HepG2 (cell line): ENCODE data around the gene CXADR. TPM values are rescaled to one million over a fixed set of nuclear protein-coding genes. Genes with fewer than 3 reads are reported as not detected.

Experiments
- ATAC-seq: fragments of 200-7000 bp; cut with Tn5 transposase; 3 replicates; pipeline ENCODE4 v1.9.1; 2020; ENCODE audit warnings: mild to moderate bottlenecking, moderate library complexity
- BruUV-seq: library from RNA; stranded (reverse); fragments of 400-500 nt; replicated peaks from 2 replicates; lab custom pipeline; 2021; lab: Mats Ljungman, UMichigan
- CTCF ChIA-PET: fragments of 300-600 bp; formaldehyde crosslinking; extraction: SDS; loops from one replicate; lab custom pipeline; 2021; ENCODE audit warnings: low total read pairs, inconsistent platforms, low intra/inter-chr PET ratio; lab: Yijun Ruan, JAX
- POLR2A ChIA-PET: fragments of 350-600 bp; sonication (Branson Sonifier 250); formaldehyde crosslinking; loops from one replicate; lab custom pipeline; 2020; ENCODE audit warnings: antibody characterized with exemption, inconsistent platforms; lab: Yijun Ruan, JAX
- DNase-seq: peaks from one replicate; pipeline ENCODE4 v3.0.0-alpha.2; 2015; ENCODE audit warnings: low spot score
- FAIRE-seq: peaks from 3 replicates; lab custom pipeline; 2011; peaks lifted over from hg19 to GRCh38; lab: Jason Lieb, UNC
- H2AFZ ChIP-seq: one replicate; pipeline ENCODE4 v1.6.1; 2011; ENCODE audit warnings: low read length, inconsistent platforms
- H3K27ac ChIP-seq: fragments of 300-600 bp; 3 replicates; pipeline ENCODE4 v1.8.0; 2011; ENCODE audit warnings: mixed run types, mild to moderate bottlenecking, mixed read lengths, low read length, inconsistent platforms; ENCODE audit not compliant: insufficient read depth; ENCODE audit errors: extremely low read length
- H3K27me3 ChIP-seq, 2 experiments: fragments of 200-600 bp in 1 of 2; 2 replicates in 1 of 2; 3 replicates in 1 of 2; pipeline versions ENCODE4 v1.6.0 to v1.8.0; 2011; ENCODE audit warnings: low read length in 2 of 2, mild to moderate bottlenecking in 2 of 2, moderate library complexity in 2 of 2, inconsistent platforms in 1 of 2; ENCODE audit not compliant: insufficient read depth in 2 of 2, control insufficient read depth in 1 of 2
- H3K36me3 ChIP-seq, 2 experiments: fragments of 200-600 bp in 1 of 2; replicated peaks in 1 of 2; 2 replicates in 1 of 2; 3 replicates in 1 of 2; pipeline versions ENCODE4 v1.5.1 to v1.8.0; 2011; ENCODE audit warnings: low read length in 2 of 2, inconsistent platforms in 1 of 2; ENCODE audit not compliant: insufficient read depth in 2 of 2, control insufficient read depth in 1 of 2
- H3K4me1 ChIP-seq: 2 replicates; pipeline ENCODE4 v1.5.1; 2012; ENCODE audit warnings: low read length, inconsistent platforms; ENCODE audit not compliant: insufficient read depth
- H3K4me2 ChIP-seq: 2 replicates; pipeline ENCODE4 v1.6.0; 2011; ENCODE audit warnings: low read depth, low read length, inconsistent platforms
- H3K4me3 ChIP-seq, 3 experiments: fragments of 200-600 bp in 1 of 3; sonication (generic), shearing (Covaris generic) in 1 of 3; replicated peaks in 1 of 3; 2 replicates each; pipeline ENCODE4 v1.5.1; 2011 to 2016; ENCODE audit warnings: low read length in 3 of 3, inconsistent platforms in 2 of 3, low read depth in 2 of 3, mild to moderate bottlenecking in 2 of 3, control low read depth in 1 of 3, mixed read lengths in 1 of 3; ENCODE audit not compliant: insufficient read depth in 1 of 3
- H3K79me2 ChIP-seq: one replicate; pipeline ENCODE4 v1.6.1; 2011; ENCODE audit warnings: low read length, inconsistent platforms; ENCODE audit not compliant: insufficient read depth
- H3K9ac ChIP-seq: 2 replicates; pipeline ENCODE4 v1.6.0; 2011; ENCODE audit warnings: mild to moderate bottlenecking, low read depth, low read length, inconsistent platforms; ENCODE audit not compliant: insufficient read depth
- H3K9me3 ChIP-seq: 2 replicates; pipeline ENCODE4 v1.5.1; 2012; ENCODE audit warnings: mild to moderate bottlenecking, low read length
- H4K20me1 ChIP-seq: 2 replicates; pipeline ENCODE4 v1.6.0; 2011; ENCODE audit warnings: inconsistent platforms, mild to moderate bottlenecking, low read length, moderate library complexity; ENCODE audit not compliant: insufficient read depth
- CHD4 ChIP-seq: fragments of 200-600 bp; sonication (generic); IDR thresholded peaks from 2 replicates; pipeline ENCODE4 v1.7.0; 2017; ENCODE audit warnings: mild to moderate bottlenecking, low read length, borderline replicate concordance
- CREB1 ChIP-seq, 2 experiments: fragments of 450-650 bp in 1 of 2; IDR thresholded peaks; 2 replicates each; pipeline ENCODE4 v1.6.1; 2016 to 2017; ENCODE audit warnings: control low read depth in 1 of 2, mild to moderate bottlenecking in 1 of 2, missing compliant biosample characterization in 1 of 2, missing genetic modification characterization in 1 of 2
- ETV5 ChIP-seq: IDR thresholded peaks from 2 replicates; pipeline ENCODE4 v1.6.1; 2018; ENCODE audit warnings: missing biosample characterization, missing genetic modification reagents, inconsistent platforms, borderline replicate concordance
- HHEX ChIP-seq: IDR thresholded peaks from 2 replicates; pipeline ENCODE4 v1.6.1; 2016; ENCODE audit warnings: control low read depth
- HOXD1 ChIP-seq: sonication (generic); formaldehyde crosslinking; IDR thresholded peaks from 2 replicates; pipeline ENCODE4 v1.5.0; 2020; ENCODE audit warnings: missing genetic modification reagents
- IKZF1 ChIP-seq: fragments of 450-650 bp; IDR thresholded peaks from 2 replicates; pipeline ENCODE4 v1.7.1; 2016
- IRF1 ChIP-seq: sonication (generic); formaldehyde crosslinking; IDR thresholded peaks from 2 replicates; pipeline ENCODE4 v1.4.0; 2020; ENCODE audit warnings: low read depth, mild to moderate bottlenecking, missing genetic modification reagents
- MLLT10 ChIP-seq: sonication (generic); formaldehyde crosslinking; IDR thresholded peaks from 2 replicates; pipeline ENCODE4 v1.4.0; 2020; ENCODE audit warnings: missing genetic modification reagents
- MYC ChIP-seq: sonication (generic); formaldehyde crosslinking; IDR thresholded peaks from 2 replicates; pipeline ENCODE4 v1.9.0; 2021; ENCODE audit warnings: missing genetic modification reagents, borderline replicate concordance
- PLSCR1 ChIP-seq: sonication (generic); formaldehyde crosslinking; IDR thresholded peaks from 2 replicates; pipeline ENCODE4 v1.5.0; 2020; ENCODE audit warnings: missing genetic modification reagents, mild to moderate bottlenecking, borderline replicate concordance
- RARA ChIP-seq: IDR thresholded peaks from 2 replicates; pipeline ENCODE4 v1.6.1; 2016; ENCODE audit warnings: missing genetic modification reagents, missing compliant biosample characterization
- SP1 ChIP-seq, 2 experiments: fragments of 450-650 bp in 1 of 2; sonication (generic) in 1 of 2; formaldehyde crosslinking in 1 of 2; IDR thresholded peaks; 2 replicates each; pipeline versions ENCODE4 v1.4.0 to v1.6.1; 2016 to 2020; ENCODE audit warnings: missing genetic modification reagents in 1 of 2
- ZBTB2 ChIP-seq: sonication (generic); formaldehyde crosslinking; IDR thresholded peaks from 2 replicates; pipeline ENCODE4 v1.8.0; 2022; ENCODE audit warnings: low read depth, missing genetic modification reagents
- ZBTB33 ChIP-seq: sonication (generic); formaldehyde crosslinking; IDR thresholded peaks from 2 replicates; pipeline ENCODE4 v1.4.0; 2020; ENCODE audit warnings: missing genetic modification reagents
- ZBTB38 ChIP-seq: sonication (generic); formaldehyde crosslinking; IDR thresholded peaks from 2 replicates; pipeline ENCODE4 v1.5.1; 2020; ENCODE audit warnings: mild to moderate bottlenecking, missing genetic modification reagents
- ZFAT ChIP-seq: sonication (generic); formaldehyde crosslinking; conservative IDR thresholded peaks from 2 replicates; pipeline ENCODE4 v1.8.1; 2023; ENCODE audit warnings: missing genetic modification reagents, inconsistent platforms
- ZNF143 ChIP-seq: sonication (generic); formaldehyde crosslinking; IDR thresholded peaks from 2 replicates; pipeline ENCODE4 v1.4.0; 2020; ENCODE audit warnings: missing genetic modification reagents
- ZNF296 ChIP-seq: sonication (generic); formaldehyde crosslinking; conservative IDR thresholded peaks from 2 replicates; pipeline ENCODE4 v1.5.0; 2020; ENCODE audit warnings: mild to moderate bottlenecking, missing genetic modification reagents
- ZNF337 ChIP-seq: sonication (generic); formaldehyde crosslinking; IDR thresholded peaks from 2 replicates; pipeline ENCODE4 v1.5.1; 2020; ENCODE audit warnings: missing genetic modification reagents, low read depth, mild to moderate bottlenecking, borderline replicate concordance
- ZNF496 ChIP-seq: sonication (generic); formaldehyde crosslinking; IDR thresholded peaks from 2 replicates; pipeline ENCODE4 v1.8.1; 2023; ENCODE audit warnings: mild to moderate bottlenecking, moderate library complexity, missing genetic modification reagents; ENCODE audit not compliant: insufficient replicate concordance
- WGBS: methylation state at CpG from one replicate; pipeline ENCODE4 v1.1.6; 2017; ENCODE audit warnings: low lambda C conversion rate; 5-methylcytosine and 5-hydroxymethylcytosine counted together
- in situ Hi-C: cut with HindIII; loops from 2 replicates; pipeline ENCODE4 v1.10.0; 2017; ENCODE audit warnings: low pct_unique_long_range_greater_than_20kb; ENCODE audit not compliant: extremely low pct_ligation_motif_present
- intact Hi-C: fragments of 100-400 bp; cut with micrococcal nuclease; formaldehyde crosslinking; loops from one replicate; pipeline ENCODE4 v1.10.0; 2022; ENCODE audit not compliant: unreplicated experiment
- polyA plus RNA-seq, 8 experiments: library from polyadenylated mRNA; depleted of rRNA in 3 of 8; stranded (reverse) in 7 of 8; unstranded in 1 of 8; fragments of >200 nt; fragmentation: Illumina TruSeq in 4 of 8; extraction: Trizol in 4 of 8; gene quantifications; 2 replicates each; pipeline versions ENCODE4 v1.2.1 to v1.2.3, GENCODE V29; 2011 to 2016; ENCODE audit warnings: low read depth in 4 of 8, missing spikeins in 1 of 8, mixed read lengths in 1 of 8; ENCODE audit not compliant: insufficient read depth in 1 of 8
- total RNA-seq, 5 experiments: library from RNA; depleted of rRNA; stranded (reverse); fragments of >200 nt; fragmentation: Illumina TruSeq; extraction: Trizol; gene quantifications; 2 replicates each; pipeline ENCODE4 v1.2.3, GENCODE V29; 2016; ENCODE audit warnings: low read depth in 1 of 5

CXADR gene
- total and polyA plus RNA-seq, 2 of the 13 experiments (the other 11 are each of a cell fraction or from before 2014, with no cell fraction given) = 86.8 to 110 TPM

DNA sequence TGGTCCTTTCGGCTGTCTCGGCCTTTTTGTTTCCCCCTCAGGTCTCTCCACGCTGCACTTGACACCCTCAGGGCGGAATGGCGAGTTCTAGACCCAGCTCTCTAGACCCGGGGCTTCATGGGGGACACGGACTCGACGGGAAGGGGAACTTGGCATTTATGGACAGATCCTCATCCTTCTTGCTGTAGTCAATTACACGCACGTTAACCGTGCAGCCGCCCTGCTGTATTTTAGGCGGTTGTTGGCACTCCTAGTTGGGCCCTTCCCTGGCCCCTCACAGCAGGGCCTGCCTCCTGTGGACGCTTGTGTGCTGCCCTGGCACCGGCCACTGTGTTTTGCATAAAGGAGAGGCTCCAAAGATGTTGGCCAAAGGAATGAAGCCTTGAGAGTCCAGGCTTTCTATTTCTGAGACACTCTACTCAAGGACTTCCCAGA is 100.4 kb downstream of the CXADR start (continued):
- TF ChIP-seq CHD4 = 0 out of 2 replicates have a peak, but pooled peaks have one; percentile 50
- no peak for TF ChIP-seq MYC (CRISPR knock-in tag)
- no peak for TF ChIP-seq ZFAT (CRISPR knock-in tag)
- no peak for TF ChIP-seq SP1 (IDR thresholded peaks at IDR 0.05)
- TF ChIP-seq SP1 (CRISPR knock-in tag; IDR thresholded peaks at IDR 0.05) = no peak
- TF ChIP-seq PLSCR1 = no peak
- peak; percentile 47; the same call in 1 of the 2 replicates for TF ChIP-seq ZBTB33 (CRISPR knock-in tag)
- TF ChIP-seq ETV5 = no peak
- TF ChIP-seq MLLT10 (CRISPR knock-in tag) = no peak
- peak; percentile 8; the same call in 1 of the 2 replicates for TF ChIP-seq ZBTB38

- no peak for ATAC-seq
- H3K4me3 ChIP-seq = no peak overlapping the region
- H4K20me1 ChIP-seq = no peaks in the 10 kb centered on the region
- 63% methylated on average over 1 of the region's 1 CpG for WGBS
- POLR2A ChIA-PET = no interaction called here
- no peak for FAIRE-seq
- H3K79me2 ChIP-seq = peaks cover 3% of the 10 kb centered on the region
- H3K4me1 ChIP-seq = peaks cover 7% of the 10 kb centered on the region
- H3K27ac ChIP-seq = no peak overlapping the region
- CTCF ChIA-PET = no interaction called here
- no peak overlapping the region for H2AFZ ChIP-seq
- in situ Hi-C loops (no loop called here), intact Hi-C loops (loop anchor here (10.0 kb wide), 1 partner anchor 198 kb away; the partner anchor contains the start of gene C21orf91)
- no peaks in the 10 kb centered on the region; a peak in 1 of 5 replicates for H3K27me3 ChIP-seq
- no TSS peak for BruUV-seq
- H3K4me2 ChIP-seq = no peak overlapping the region
- H3K9me3 ChIP-seq = no peaks in the 10 kb centered on the region
- no peak for DNase-seq
- no peaks in the 10 kb centered on the region for H3K36me3 ChIP-seq
- H3K9ac ChIP-seq = no peak overlapping the region
- no peak for TF ChIP-seq HHEX (CRISPR knock-in tag)
- TF ChIP-seq ZNF296 (CRISPR knock-in tag) = no peak
- no peak for TF ChIP-seq IRF1 (CRISPR knock-in tag)
- no peak for TF ChIP-seq ZNF143 (CRISPR knock-in tag)
- no peak for TF ChIP-seq ZBTB2 (CRISPR knock-in tag)
- TF ChIP-seq CREB1 (IDR thresholded peaks at IDR 0.05) = no peak
- TF ChIP-seq CREB1 (CRISPR knock-in tag; IDR thresholded peaks at IDR 0.05) = no peak
- no peak for TF ChIP-seq RARA (CRISPR knock-in tag)
- TF ChIP-seq ZNF496 (CRISPR knock-in tag) = no peak
- TF ChIP-seq ZNF337 = no peak
- TF ChIP-seq IKZF1 = no peak
- TF ChIP-seq HOXD1 (CRISPR knock-in tag) = no peak
These were observed 104.0 kb downstream of the CXADR start for GRCh38 chr21:17616831-17617230.
